Ishikawa (cell line): ENCODE data around the gene NPM3.

Experiments
- CEBPB ChIP-seq: IDR thresholded peaks from 2 replicates; pipeline ENCODE4 v1.6.1; 2012
- EGR1 ChIP-seq: IDR thresholded peaks from 2 replicates; pipeline ENCODE4 v1.6.1; 2012
- EP300 ChIP-seq: IDR thresholded peaks from 2 replicates; pipeline ENCODE4 v1.6.1; 2012; ENCODE audit warnings: borderline replicate concordance
- NFIC ChIP-seq: IDR thresholded peaks from 2 replicates; pipeline ENCODE4 v1.6.1; 2012
- RAD21 ChIP-seq: IDR thresholded peaks from 2 replicates; pipeline ENCODE4 v1.6.1; 2012; ENCODE audit warnings: low read depth
- TAF1 ChIP-seq: IDR thresholded peaks from 2 replicates; pipeline ENCODE4 v1.6.1; 2012; ENCODE audit warnings: low read depth, mild to moderate bottlenecking
- TCF12 ChIP-seq: IDR thresholded peaks from 2 replicates; pipeline ENCODE4 v1.6.1; 2012; ENCODE audit warnings: low read depth
- YY1 ChIP-seq: IDR thresholded peaks from 2 replicates; pipeline ENCODE4 v1.6.1; 2012; ENCODE audit warnings: low read depth
- ZBTB7A ChIP-seq: IDR thresholded peaks from 2 replicates; pipeline ENCODE4 v1.6.1; 2012; ENCODE audit warnings: low read depth
- TF ChIP-seq, protein P1 (sequence below): IDR thresholded peaks from 2 replicates; pipeline ENCODE4 v1.6.1; 2012; ENCODE audit warnings: low read depth, mild to moderate bottlenecking
- TF ChIP-seq, protein P2 (sequence below): IDR thresholded peaks from 2 replicates; pipeline ENCODE4 v1.6.1; 2012
- TF ChIP-seq, protein P3 (sequence below): IDR thresholded peaks from 2 replicates; pipeline ENCODE4 v1.6.1; 2012

DNA sequence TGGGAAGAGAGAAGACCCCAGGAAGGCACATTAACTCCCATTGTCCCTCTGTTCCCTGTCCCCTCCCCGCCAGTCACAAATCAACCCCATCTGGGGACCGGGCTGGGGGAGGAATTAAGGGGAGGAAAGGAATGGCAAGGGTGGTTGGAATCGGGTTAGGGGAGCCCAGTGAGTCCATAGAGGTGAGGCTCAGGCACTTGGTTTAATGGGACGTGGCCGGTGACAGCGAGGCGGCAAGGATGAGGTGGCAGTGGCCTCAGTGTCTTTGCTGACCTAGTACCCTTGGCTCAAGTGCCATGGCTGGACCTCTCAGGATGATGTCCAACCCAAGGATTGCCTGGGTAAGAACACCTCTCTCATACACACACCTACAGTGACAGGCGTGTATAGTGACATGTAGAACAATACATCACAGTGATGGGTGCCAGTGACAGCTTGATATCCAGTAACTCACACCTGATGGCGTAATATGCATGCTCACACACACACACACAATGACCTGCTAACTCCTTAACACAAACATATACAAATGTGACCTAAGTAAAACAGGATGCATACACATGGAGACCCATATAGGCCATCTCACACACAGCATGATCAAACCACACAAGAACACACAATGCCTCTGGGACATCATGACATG, 48.0 kb upstream of the NPM3 start:
- no peak for TF ChIP-seq EGR1
- no peak for TF ChIP-seq ZBTB7A
- TF ChIP-seq, protein P1, sequence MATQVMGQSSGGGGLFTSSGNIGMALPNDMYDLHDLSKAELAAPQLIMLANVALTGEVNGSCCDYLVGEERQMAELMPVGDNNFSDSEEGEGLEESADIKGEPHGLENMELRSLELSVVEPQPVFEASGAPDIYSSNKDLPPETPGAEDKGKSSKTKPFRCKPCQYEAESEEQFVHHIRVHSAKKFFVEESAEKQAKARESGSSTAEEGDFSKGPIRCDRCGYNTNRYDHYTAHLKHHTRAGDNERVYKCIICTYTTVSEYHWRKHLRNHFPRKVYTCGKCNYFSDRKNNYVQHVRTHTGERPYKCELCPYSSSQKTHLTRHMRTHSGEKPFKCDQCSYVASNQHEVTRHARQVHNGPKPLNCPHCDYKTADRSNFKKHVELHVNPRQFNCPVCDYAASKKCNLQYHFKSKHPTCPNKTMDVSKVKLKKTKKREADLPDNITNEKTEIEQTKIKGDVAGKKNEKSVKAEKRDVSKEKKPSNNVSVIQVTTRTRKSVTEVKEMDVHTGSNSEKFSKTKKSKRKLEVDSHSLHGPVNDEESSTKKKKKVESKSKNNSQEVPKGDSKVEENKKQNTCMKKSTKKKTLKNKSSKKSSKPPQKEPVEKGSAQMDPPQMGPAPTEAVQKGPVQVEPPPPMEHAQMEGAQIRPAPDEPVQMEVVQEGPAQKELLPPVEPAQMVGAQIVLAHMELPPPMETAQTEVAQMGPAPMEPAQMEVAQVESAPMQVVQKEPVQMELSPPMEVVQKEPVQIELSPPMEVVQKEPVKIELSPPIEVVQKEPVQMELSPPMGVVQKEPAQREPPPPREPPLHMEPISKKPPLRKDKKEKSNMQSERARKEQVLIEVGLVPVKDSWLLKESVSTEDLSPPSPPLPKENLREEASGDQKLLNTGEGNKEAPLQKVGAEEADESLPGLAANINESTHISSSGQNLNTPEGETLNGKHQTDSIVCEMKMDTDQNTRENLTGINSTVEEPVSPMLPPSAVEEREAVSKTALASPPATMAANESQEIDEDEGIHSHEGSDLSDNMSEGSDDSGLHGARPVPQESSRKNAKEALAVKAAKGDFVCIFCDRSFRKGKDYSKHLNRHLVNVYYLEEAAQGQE, result no peak
- no peak for TF ChIP-seq TAF1
- TF ChIP-seq, protein P2, sequence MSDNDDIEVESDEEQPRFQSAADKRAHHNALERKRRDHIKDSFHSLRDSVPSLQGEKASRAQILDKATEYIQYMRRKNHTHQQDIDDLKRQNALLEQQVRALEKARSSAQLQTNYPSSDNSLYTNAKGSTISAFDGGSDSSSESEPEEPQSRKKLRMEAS, result no peak
- TF ChIP-seq NFIC, result no peak
- TF ChIP-seq EP300, result no peak
- TF ChIP-seq RAD21, result no peak
- no peak for TF ChIP-seq CEBPB
- TF ChIP-seq, protein P3, sequence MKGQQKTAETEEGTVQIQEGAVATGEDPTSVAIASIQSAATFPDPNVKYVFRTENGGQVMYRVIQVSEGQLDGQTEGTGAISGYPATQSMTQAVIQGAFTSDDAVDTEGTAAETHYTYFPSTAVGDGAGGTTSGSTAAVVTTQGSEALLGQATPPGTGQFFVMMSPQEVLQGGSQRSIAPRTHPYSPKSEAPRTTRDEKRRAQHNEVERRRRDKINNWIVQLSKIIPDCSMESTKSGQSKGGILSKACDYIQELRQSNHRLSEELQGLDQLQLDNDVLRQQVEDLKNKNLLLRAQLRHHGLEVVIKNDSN, result no peak
- TF ChIP-seq YY1, result no peak
- no peak for TF ChIP-seq TCF12
